ENCODE results near the gene SLPI.

SLPI gene

DNA sequence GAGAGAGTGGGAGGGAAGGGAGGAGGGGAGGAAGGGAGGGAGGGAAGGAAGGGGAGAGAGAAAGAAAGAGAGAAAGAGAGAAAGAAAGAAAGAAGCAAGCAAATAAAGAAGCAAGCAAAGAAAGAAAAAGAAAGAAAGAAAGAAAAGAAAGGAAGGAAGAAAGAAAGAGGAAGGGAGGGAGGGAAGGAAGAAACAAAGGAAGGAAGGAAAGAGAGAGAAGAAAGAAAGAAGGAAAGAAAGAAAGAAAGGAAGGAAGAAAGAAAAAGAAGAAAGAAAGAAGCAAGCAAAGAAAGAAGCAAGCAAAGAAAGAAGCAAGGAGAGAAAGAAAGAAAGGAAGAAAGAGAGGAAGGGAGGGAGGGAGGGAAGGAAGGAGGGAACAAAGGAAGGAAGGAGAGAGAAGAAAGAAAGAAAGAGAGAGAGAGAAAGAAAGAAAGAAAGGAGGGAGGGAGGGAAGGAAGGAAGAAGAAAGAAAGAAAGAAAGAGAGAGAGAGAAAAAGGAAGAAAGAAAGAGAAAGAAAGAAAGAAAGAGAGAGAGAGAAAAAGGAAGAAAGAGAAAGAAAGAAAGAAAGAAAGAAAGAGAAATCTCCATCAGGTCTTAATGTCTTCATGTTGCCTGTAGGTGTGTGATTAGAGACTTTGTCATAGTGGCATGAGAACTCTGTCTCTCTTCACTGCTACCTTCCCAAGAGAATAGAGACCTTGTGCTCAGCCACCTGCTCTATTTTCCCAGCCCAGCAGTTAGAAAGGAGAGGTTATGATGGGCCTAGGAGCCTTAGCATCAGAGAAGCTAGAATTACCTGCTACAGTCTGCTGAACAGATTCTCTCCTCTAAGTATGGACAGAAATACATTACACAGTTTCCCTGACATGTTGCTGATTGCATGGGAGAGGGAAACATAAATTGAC lies 42.5 kb downstream of the SLPI start:
- no peak for DNase-seq

- no peak for DNase-seq
Measured at GRCh38 chr20:45209924-45210323, 44.4 kb downstream of the SLPI start.

DNA sequence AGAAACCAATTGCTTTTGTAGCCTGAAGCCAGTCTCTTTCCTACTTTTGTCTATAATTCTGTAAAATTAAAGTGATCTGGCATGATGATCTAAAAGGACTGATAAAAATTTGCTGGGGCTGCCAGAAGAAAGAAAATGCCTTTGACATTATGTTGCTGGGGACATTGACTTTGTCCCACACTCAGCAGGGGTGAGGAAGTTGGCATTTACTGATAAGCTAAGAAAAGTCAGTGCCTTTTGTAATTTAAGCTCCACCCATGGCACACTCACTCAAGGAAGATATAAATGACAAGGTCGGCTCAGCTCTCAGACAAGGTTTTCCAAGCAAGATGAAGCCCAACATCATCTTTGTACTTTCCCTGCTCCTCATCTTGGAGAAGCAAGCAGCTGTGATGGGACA lies 47.6 kb downstream of the SLPI start, which contains the start of gene SEMG1:
SEMG1 (plus strand) TSS at position 309 of the 400 bp plus-strand sequence; CDS start at position 330, 21 bp downstream.
- DNase-seq, result no peak

Measured in activated CD4-positive, alpha-beta T cell treated with anti-CD3 and anti-CD28 coated beads for 1 hour (primary cell).